Measurements from ENCODE around the gene CHST8.

GRCh38 chr19:33578697-33579096, 43.1 kb upstream of the CHST8 start:
- TF ChIP-seq TAF1 (IDR thresholded peaks at IDR 0.05; ENCODE audit: low read depth), result no peak
- no peak for TF ChIP-seq FOXM1 (IDR thresholded peaks at IDR 0.05; ENCODE audit: borderline replicate concordance, low read depth)
- TF ChIP-seq EGR1 (IDR thresholded peaks at IDR 0.05), result no peak
- TF ChIP-seq TEAD4 (IDR thresholded peaks at IDR 0.05), result no peak
